ENCODE data around the gene TLE5. TPM values are rescaled to one million over a fixed set of nuclear protein-coding genes. Genes with fewer than 3 reads are reported as not detected.

The TLE5 gene
- total RNA-seq, 2 experiments from 2014 or later, result 635 to 655 TPM

DNA sequence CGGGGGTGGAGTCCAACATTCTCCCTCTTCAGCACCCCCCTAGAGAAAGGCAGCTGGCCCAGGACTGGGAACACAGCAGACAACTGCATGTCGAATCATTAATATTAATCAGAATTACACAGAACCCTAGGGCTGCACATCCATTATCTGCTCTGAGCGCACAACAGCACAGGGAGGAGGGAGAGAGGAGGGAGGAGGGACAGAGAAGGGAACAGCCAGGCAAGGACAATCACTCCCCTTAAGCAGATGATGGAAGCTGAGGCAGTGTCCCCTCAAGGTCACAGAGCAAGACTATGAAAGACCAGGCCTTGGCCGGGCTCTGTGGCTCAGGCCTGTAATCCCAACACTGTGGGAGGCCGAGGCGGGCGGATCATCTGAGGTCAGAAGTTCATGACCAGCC lies 59.2 kb downstream of the TLE5 start:
- no peak for DNase-seq
- H3K27me3 Mint-ChIP-seq (ENCODE audit: low read depth), result no peaks in the 10 kb centered on the region
- no peak overlapping the region for H3K27ac Mint-ChIP-seq
- no peaks in the 10 kb centered on the region for H3K36me3 Mint-ChIP-seq (ENCODE audit: low read depth)
- no peak for ATAC-seq
- H3K9me3 Mint-ChIP-seq (ENCODE audit: insufficient read depth), result no peaks in the 10 kb centered on the region
- H3K4me1 Mint-ChIP-seq (ENCODE audit: low read depth), result no peaks in the 10 kb centered on the region
- H3K4me3 Mint-ChIP-seq, result no peak overlapping the region
- ChIA-PET POLR2A (interaction anchor here (0.6 kb wide), 1 partner anchor 36 kb away, joined by 4 read pairs; no protein-coding TSS in a partner anchor), CTCF (no interaction called here)

Other genes starting within 250 kb of the TLE5 start
- 1 to 10 TPM; 2.1 to 2.5 TPM for gene ZNF554, start 242.6 kb downstream of the TLE5 start, total RNA-seq
- gene ZNF555, start 221.0 kb downstream of the TLE5 start, total RNA-seq, result 1 to 10 TPM; 1.9 to 2.6 TPM
- not detected for gene ZNF556, start 195.2 kb downstream of the TLE5 start, total RNA-seq
- 1 to 10 TPM; 4.0 to 4.5 TPM for gene ZNF57, start 161.6 kb downstream of the TLE5 start, total RNA-seq
- gene ZNF77, start 117.5 kb downstream of the TLE5 start, total RNA-seq, result 1 to 10 TPM; 3.7 to 4.3 TPM
- gene TLE6, start 84.9 kb downstream of the TLE5 start, total RNA-seq, result 1 to 10 TPM; 2.0 to 2.7 TPM
- gene TLE2, start 33.2 kb downstream of the TLE5 start, total RNA-seq, result under 1 TPM; 0.24 to 0.57 TPM
- under 1 TPM; 0.08 to 0.71 TPM for gene GNA11, start 31.9 kb upstream of the TLE5 start, total RNA-seq
- gene GNA15, start 73.5 kb upstream of the TLE5 start, total RNA-seq, result 10 to 100 TPM; 23.8 to 24.5 TPM
- 100 to 1,000 TPM; 140 TPM for gene S1PR4, start 116.3 kb upstream of the TLE5 start, total RNA-seq
- gene NCLN, start 123.4 kb upstream of the TLE5 start, total RNA-seq, result 10 to 100 TPM; 66.3 to 67.3 TPM
- gene CELF5, start 162.2 kb upstream of the TLE5 start, total RNA-seq, result under 1 TPM; 0.55 to 0.61 TPM

All from activated CD8-positive, alpha-beta T cell treated with anti-CD3 and anti-CD28 coated beads, Interleukin-2, amount 10 ng/mL, durations not matched to agents 7 days and 5 days (primary cell).